Measurements from ENCODE around the gene NKAP.
A peak's percentile ranks its signal among the peaks of the same experiment; 100 is the strongest.
"Not testable (repeated sequence)": the region's sequence is repeated elsewhere in the genome, so short reads cannot be mapped to it uniquely, and the experiment has no call there.

NKAP gene

DNA sequence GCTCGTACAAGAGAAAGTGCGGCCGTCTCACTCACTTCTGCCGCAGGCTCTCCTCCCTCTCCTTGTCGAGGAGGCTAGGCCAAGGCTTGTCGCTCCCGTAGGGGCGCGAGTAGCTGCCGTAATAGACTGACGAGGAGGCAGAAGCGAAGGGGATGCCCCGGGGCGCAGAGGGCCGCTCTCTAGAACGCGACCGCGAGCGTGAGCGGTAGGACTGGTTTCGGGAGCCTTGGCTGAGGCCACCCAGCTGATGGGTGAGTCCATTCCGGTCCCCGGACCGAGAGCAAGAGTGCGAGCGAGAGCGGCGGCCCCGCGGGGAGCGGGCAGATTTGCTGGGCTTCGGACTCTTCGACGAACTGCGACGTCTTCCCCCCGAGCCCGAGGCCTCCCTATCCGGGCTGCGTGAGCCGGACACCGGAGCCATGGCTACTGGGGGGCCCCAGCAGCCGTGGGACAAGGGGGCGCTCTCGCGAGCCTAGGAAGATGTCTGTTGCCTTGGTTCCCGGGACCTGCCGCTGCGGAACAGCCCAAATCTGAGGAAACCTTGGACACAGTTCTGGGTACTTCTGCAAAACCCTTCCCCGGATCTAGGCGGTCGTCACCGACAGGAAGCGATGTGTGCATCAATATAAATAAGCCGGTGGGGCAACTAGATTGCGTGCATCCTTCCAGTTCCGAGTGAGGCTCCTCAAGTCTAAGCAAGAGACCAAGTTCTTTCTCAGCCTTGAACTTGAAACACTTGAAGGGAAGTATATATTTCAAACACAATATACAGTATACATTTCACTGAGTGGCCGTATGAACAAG is at the start of gene NKAP:
Gene NKAP, minus strand, starts transcription at position 567 of the 804 bp plus-strand sequence. Its CDS starts 146 bp downstream, at position 421.
- peak within 1 kb of the TSS; percentile 93 for H3K27ac Mint-ChIP-seq (ENCODE audit: low read depth)
- DNase-seq (ENCODE audit: low spot score in 2 of 2), result peak; percentile 73 to 77
- H3K36me3 Mint-ChIP-seq (ENCODE audit: insufficient read depth), result peaks cover 13% of the 10 kb centered on the region
- H3K4me1 Mint-ChIP-seq, result peaks cover 22% of the 10 kb centered on the region
- ATAC-seq (replicated peaks; ENCODE audit: extremely low read depth, poor library complexity, severe bottlenecking), result peak; percentile 80
- no peaks in the 10 kb centered on the region for H3K27me3 Mint-ChIP-seq
- H3K4me3 Mint-ChIP-seq, result peak within 1 kb of the TSS; percentile 89
- H3K9me3 Mint-ChIP-seq, result no peaks in the 10 kb centered on the region

DNA sequence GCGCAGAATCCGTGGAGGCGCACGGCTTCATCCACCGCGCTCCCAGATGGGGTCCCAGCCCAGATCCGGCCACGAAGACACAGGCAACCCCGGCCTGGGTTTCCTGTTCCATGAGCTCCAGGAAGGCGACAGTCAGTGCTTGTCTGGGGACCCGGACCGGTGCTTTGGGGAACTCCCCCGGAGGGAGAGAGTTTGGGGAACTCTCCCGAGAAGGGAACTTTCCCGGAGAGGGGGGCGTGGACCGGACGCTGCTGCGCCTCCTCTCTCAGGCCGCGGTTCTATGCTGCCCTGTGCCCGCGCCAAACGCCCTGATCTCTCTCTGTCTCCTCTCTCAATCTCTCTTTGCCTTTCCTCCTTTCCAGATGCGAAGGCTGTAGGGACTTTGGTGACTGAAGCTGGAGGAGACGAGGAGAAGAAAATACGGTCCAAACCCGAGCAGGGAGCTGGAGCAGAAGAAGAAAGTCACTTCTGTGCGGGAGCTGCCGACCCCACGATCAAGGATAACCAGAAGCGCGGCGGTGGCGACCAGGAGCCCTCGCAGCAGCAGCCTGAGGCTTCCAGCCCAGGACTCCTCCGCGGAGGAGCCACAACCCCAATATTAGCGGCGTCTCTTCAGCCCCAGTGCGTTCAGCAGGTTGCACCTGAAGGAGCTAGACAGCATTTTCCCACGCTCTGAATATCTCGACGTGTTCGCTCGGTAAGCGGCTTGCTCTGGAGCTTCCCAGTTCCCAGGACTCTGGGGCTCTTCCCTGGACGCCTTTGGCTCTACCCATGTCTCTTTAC is 47.6 kb upstream of the NKAP start:
- DNase-seq (ENCODE audit: low spot score in 2 of 2) (no peak), ATAC-seq (replicated peaks; ENCODE audit: extremely low read depth, poor library complexity, severe bottlenecking) (peak; percentile 14)
- H3K4me3 Mint-ChIP-seq, result peak overlapping the region; percentile 50
- H3K27ac Mint-ChIP-seq (ENCODE audit: low read depth), result no peak overlapping the region
- H3K36me3 Mint-ChIP-seq (ENCODE audit: insufficient read depth), result peaks cover 2% of the 10 kb centered on the region
- no peaks in the 10 kb centered on the region for H3K9me3 Mint-ChIP-seq
- H3K27me3 Mint-ChIP-seq, result peaks cover 80% of the 10 kb centered on the region
- H3K4me1 Mint-ChIP-seq, result peaks cover 9% of the 10 kb centered on the region

DNA sequence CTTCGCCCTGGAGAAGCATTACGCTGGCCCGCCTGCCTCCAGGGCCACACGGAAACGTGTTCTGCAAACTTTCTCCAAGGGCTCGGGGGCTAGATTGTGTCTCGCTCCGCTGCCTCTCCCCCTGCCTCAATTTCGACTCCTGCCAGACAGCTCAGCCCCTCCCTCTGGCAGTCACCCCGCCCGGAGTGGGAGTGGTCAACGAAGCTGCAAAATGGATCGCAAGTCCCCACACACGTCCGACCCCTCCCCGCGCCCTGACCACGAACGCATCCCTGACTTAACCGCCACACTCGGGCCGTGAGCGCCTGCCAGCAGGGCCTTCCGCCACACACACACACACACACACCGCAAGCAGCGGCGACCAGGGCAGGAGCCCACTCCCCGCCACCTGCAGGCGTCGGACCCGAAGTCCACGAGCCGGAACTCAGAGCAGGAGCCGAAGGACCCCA is 47.0 kb upstream of the NKAP start:
- no peak overlapping the region for H3K27ac Mint-ChIP-seq (ENCODE audit: low read depth)
- no peak for DNase-seq (ENCODE audit: low spot score in 2 of 2)
- peaks cover 9% of the 10 kb centered on the region for H3K4me1 Mint-ChIP-seq

DNA sequence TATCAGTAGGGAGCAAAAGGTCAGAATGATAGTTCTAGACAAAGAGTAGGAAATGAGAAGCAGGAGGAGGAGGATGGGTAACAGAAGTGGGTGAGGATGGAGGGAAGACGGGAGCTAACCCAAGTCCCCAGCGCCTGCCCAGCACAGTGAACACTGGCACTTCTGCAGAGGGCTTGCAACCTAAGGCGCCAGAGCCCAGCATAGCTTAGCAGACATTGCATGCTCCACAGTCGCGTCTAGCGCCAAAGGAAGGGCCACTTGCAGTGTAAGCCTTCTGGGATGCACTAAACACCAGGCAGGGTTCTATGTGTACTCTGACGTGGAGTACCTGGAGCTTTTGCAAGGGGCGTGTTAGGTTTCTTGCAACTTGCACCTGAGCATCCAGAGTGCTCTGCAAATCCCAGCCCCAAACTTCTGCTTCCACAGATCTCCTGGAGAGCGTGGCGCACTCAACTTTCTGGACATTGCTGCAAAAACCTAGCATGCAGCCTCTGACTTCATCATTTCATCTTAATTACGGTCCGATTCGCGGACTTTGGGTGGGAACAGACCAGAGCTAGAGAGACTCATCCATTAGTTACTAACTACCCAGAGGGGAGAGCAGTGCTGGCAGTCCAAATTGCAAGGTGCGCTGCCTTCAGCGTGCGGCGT is 46.5 kb upstream of the NKAP start:
- Mint-ChIP-seq H3K9me3 (no peaks in the 10 kb centered on the region), H3K27me3 (peaks cover 81% of the 10 kb centered on the region), H3K36me3 (ENCODE audit: insufficient read depth) (peaks cover 2% of the 10 kb centered on the region), H3K4me1 (peaks cover 9% of the 10 kb centered on the region), H3K4me3 (peak overlapping the region; percentile 50), H3K27ac (ENCODE audit: low read depth) (no peak overlapping the region)
- no peak for DNase-seq (ENCODE audit: low spot score in 2 of 2)
- no peak for ATAC-seq (replicated peaks; ENCODE audit: extremely low read depth, poor library complexity, severe bottlenecking)

More for the DNA sequence above, 47.0 kb upstream of the NKAP start:
- H3K27me3 Mint-ChIP-seq, result peaks cover 81% of the 10 kb centered on the region
- peak overlapping the region; percentile 50 for H3K4me3 Mint-ChIP-seq
- H3K9me3 Mint-ChIP-seq, result no peaks in the 10 kb centered on the region
- peaks cover 2% of the 10 kb centered on the region for H3K36me3 Mint-ChIP-seq (ENCODE audit: insufficient read depth)
- no peak for ATAC-seq (replicated peaks; ENCODE audit: extremely low read depth, poor library complexity, severe bottlenecking)

DNA sequence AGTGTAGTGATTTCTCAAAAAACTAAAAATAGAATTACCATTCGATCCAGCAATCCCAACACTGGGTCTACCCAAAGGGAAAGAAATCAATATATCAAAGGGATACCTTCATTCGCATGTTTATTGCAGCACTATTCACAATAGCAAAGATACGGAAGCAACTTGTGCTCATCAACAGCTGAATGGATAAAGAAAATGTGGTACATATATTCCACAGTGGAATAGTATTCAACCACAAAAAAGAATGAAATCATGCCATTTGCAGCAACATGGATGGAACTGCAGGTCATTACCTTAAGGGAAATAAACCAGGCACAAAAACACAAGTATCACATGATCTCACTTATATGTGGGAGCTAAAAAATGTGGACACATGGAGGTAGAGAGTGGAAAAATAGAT is 42.7 kb upstream of the NKAP start:
- Mint-ChIP-seq H3K4me1 (peaks cover 9% of the 10 kb centered on the region), H3K27me3 (peaks cover 63% of the 10 kb centered on the region), H3K9me3 (no peaks in the 10 kb centered on the region), H3K27ac (ENCODE audit: low read depth) (no peak overlapping the region), H3K36me3 (ENCODE audit: insufficient read depth) (peaks cover 2% of the 10 kb centered on the region), H3K4me3 (no peak overlapping the region)
- no peak for ATAC-seq (replicated peaks; ENCODE audit: extremely low read depth, poor library complexity, severe bottlenecking)
- DNase-seq (ENCODE audit: low spot score in 2 of 2), result no peak

DNA sequence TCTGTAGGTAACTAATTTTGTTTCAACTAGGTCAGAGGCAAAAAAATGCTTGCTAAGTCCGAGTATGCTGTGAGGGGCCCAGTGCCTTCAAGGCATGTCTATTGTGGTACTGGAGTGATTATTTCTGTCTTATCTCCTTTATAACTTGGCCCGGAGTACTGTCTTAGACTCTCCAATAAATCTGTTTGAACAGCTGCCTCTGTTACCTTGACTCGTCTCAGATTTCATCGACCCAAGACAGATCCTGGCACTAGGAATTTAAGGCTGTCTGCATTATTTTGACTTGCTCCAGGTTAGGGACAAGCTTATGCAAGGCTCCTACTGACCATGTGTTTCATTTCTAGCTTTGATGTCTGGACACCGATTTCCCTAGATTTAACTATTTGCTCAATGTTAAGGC is 41.1 kb upstream of the NKAP start:
- Mint-ChIP-seq H3K27me3 (peaks cover 47% of the 10 kb centered on the region), H3K36me3 (ENCODE audit: insufficient read depth) (no peaks in the 10 kb centered on the region), H3K27ac (ENCODE audit: low read depth) (no peak overlapping the region), H3K4me1 (no peaks in the 10 kb centered on the region), H3K4me3 (no peak overlapping the region), H3K9me3 (no peaks in the 10 kb centered on the region)
- DNase-seq (ENCODE audit: low spot score in 2 of 2) (no peak), ATAC-seq (replicated peaks; ENCODE audit: extremely low read depth, poor library complexity, severe bottlenecking) (no peak)

DNA sequence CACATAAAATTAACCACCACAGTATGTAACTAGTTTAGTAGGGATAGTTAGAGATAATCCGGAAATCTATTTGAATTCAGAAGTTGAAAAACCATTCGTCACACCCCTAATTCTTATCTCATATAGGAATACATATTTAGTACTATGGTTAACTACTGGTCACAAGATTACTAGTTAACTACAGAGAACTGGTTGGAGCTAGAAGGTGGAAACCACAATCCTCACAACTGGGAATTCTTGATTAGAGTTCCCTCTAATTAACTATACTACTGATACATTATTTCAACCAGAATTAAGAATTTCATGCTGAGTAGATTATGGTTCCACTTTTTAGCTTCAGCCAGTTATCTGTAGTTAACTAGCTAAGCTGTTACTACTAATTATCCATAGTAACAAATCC is 39.9 kb upstream of the NKAP start:
- H3K9me3 Mint-ChIP-seq, result no peaks in the 10 kb centered on the region
- no peak for ATAC-seq (replicated peaks; ENCODE audit: extremely low read depth, poor library complexity, severe bottlenecking)
- no peak for DNase-seq (ENCODE audit: low spot score in 2 of 2)
- no peak overlapping the region for H3K27ac Mint-ChIP-seq (ENCODE audit: low read depth)
- H3K27me3 Mint-ChIP-seq, result peaks cover 37% of the 10 kb centered on the region
- no peaks in the 10 kb centered on the region for H3K4me1 Mint-ChIP-seq
- no peak overlapping the region for H3K4me3 Mint-ChIP-seq
- no peaks in the 10 kb centered on the region for H3K36me3 Mint-ChIP-seq (ENCODE audit: insufficient read depth)

DNA sequence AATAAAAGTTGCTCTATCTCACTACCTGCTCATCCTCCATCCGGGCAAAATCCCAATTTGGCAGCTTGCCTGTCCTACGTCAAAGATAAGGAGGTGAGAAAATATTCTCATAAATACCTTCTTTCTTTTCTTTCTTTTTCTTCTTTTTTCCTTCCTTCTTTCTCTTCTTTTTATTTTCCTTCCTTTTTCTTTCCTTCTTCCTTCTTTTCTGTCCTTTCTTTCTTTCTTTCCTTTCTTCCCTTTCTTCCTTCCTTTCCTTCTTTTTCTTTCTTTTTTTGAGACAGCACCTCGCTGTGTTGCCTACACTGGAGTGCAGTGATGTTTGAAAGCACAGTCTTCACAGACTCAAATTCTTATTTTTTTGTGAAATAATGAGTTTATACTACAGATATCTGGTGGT is 38.6 kb upstream of the NKAP start:
- H3K4me1 Mint-ChIP-seq, result no peaks in the 10 kb centered on the region
- H3K36me3 Mint-ChIP-seq (ENCODE audit: insufficient read depth), result no peaks in the 10 kb centered on the region
- peaks cover 33% of the 10 kb centered on the region for H3K27me3 Mint-ChIP-seq
- DNase-seq (ENCODE audit: low spot score in 2 of 2) (no peak), ATAC-seq (replicated peaks; ENCODE audit: extremely low read depth, poor library complexity, severe bottlenecking) (no peak)
- H3K9me3 Mint-ChIP-seq, result no peaks in the 10 kb centered on the region
- no peak overlapping the region for H3K27ac Mint-ChIP-seq (ENCODE audit: low read depth)
- no peak overlapping the region for H3K4me3 Mint-ChIP-seq

DNA sequence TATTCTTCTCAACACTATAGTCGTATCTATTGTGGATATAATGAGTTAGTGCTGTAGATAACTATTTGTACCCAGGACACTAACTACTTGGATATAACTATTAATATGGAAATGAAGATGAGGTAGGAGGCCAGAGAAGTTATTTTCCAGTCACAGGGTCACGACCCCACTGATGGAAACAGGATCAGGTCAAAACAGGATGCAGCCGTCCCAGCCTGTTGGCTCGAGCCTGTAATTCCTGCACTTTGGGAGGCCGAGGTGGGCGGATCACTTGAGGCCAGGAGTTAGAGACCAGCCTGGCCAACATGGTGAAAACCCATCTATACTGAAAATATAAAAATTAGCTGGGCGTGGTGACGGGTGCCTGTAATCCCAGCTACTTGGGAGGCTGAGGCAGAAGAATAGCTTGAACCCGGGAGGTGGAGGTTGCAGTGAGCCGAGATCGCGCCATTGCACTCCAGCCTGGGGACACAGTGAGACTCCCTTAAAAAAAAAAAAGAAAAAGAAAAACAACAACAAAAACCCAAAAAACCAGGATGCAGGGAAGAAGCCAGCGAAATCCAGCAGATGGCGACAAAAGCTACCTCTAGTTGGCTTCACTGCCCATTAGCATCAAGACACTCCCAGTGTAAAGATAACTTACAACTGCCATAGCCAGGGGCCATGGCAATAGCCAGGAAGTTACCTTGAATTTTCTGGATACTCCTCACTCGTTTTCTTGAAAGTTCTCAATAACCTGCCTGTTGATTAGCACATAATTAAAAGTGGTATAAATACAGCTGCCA is 37.9 kb upstream of the NKAP start:
- H3K4me3 Mint-ChIP-seq, result no peak overlapping the region
- ATAC-seq (replicated peaks; ENCODE audit: extremely low read depth, poor library complexity, severe bottlenecking) (no peak), DNase-seq (ENCODE audit: low spot score in 2 of 2) (no peak)
- H3K27ac Mint-ChIP-seq (ENCODE audit: low read depth), result no peak overlapping the region
- no peaks in the 10 kb centered on the region for H3K36me3 Mint-ChIP-seq (ENCODE audit: insufficient read depth)
- no peaks in the 10 kb centered on the region for H3K9me3 Mint-ChIP-seq
- peaks cover 29% of the 10 kb centered on the region for H3K27me3 Mint-ChIP-seq
- no peaks in the 10 kb centered on the region for H3K4me1 Mint-ChIP-seq

DNA sequence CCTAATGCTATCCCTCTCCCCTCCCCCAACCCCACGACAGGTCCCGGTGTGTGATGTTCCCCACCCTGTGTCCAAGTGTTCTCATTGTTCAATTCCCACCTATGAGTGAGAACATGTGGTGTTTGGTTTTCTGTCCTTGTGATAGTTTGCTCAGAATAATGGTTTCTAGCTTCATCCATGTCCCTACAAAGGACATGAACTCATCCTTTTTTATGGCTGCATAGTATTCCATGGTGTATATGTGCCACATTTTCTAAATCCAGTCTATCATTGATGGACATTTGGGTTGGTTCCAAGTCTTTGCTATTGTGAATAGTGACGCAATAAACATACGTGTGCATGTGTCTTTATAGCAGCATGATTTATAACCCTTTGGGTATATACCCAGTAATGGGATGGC is 33.6 kb upstream of the NKAP start:
- not testable (repeated sequence) for H3K9me3 Mint-ChIP-seq

DNA sequence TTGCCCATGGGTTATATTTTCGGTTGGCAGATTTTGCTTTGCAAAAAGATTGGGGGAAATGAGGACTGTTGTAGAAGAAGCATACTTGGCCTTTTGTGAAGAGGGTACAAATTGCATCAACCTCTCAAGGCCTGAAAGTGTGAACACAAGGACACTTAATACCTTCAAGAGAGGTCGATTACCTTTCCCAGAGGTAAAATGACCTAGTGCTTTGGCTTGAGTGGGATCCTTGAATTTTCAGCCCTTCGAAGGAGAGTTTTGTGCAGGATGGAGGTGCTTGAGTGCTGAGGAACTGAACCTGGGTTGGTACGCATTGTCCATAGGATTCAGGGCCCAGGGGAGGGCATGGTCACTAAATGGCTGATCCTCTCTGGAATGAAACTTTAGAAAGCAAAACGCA is 27.6 kb upstream of the NKAP start:
- H3K4me3 Mint-ChIP-seq, result no peak overlapping the region
- DNase-seq (ENCODE audit: low spot score in 2 of 2) (no peak), ATAC-seq (replicated peaks; ENCODE audit: extremely low read depth, poor library complexity, severe bottlenecking) (no peak)
- H3K27me3 Mint-ChIP-seq, result no peaks in the 10 kb centered on the region
- H3K27ac Mint-ChIP-seq (ENCODE audit: low read depth), result no peak overlapping the region
- H3K9me3 Mint-ChIP-seq, result no peaks in the 10 kb centered on the region
- H3K36me3 Mint-ChIP-seq (ENCODE audit: insufficient read depth), result no peaks in the 10 kb centered on the region
- no peaks in the 10 kb centered on the region for H3K4me1 Mint-ChIP-seq

More for the DNA sequence above, 33.6 kb upstream of the NKAP start:
- not testable (repeated sequence) for H3K36me3 Mint-ChIP-seq (ENCODE audit: insufficient read depth); DNase-seq (ENCODE audit: low spot score in 2 of 2); H3K4me3 Mint-ChIP-seq; ATAC-seq (replicated peaks; ENCODE audit: extremely low read depth, poor library complexity, severe bottlenecking); H3K4me1 Mint-ChIP-seq; H3K27ac Mint-ChIP-seq (ENCODE audit: low read depth); H3K27me3 Mint-ChIP-seq

DNA sequence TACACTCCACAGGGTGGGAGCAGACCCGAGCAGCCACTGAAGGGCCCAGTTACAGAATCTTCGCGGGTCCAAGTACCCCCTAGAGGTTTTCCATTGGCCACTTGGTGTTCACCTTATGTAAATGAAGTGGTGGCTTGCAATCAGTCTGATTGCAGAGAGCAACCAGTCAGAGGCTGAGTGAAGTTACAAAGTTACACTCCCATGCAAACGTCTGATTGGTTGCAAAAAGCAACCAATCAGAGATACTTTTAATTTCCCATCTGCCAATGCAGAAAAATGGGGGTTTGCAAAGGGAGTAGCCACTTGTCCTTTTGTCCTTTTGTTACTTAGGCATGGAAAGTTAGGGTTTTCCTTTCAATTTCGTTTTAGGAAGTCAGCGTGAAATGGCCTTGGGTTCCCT is 27.0 kb upstream of the NKAP start:
- no peaks in the 10 kb centered on the region for H3K9me3 Mint-ChIP-seq
- H3K27ac Mint-ChIP-seq (ENCODE audit: low read depth), result no peak overlapping the region
- no peaks in the 10 kb centered on the region for H3K27me3 Mint-ChIP-seq
- H3K4me3 Mint-ChIP-seq, result no peak overlapping the region
- no peak for ATAC-seq (replicated peaks; ENCODE audit: extremely low read depth, poor library complexity, severe bottlenecking)
- DNase-seq (ENCODE audit: low spot score in 2 of 2), result no peak
- no peaks in the 10 kb centered on the region for H3K4me1 Mint-ChIP-seq
- no peaks in the 10 kb centered on the region for H3K36me3 Mint-ChIP-seq (ENCODE audit: insufficient read depth)
